Measurements from ENCODE around the gene ZNF408.

ZNF408 gene

DNA sequence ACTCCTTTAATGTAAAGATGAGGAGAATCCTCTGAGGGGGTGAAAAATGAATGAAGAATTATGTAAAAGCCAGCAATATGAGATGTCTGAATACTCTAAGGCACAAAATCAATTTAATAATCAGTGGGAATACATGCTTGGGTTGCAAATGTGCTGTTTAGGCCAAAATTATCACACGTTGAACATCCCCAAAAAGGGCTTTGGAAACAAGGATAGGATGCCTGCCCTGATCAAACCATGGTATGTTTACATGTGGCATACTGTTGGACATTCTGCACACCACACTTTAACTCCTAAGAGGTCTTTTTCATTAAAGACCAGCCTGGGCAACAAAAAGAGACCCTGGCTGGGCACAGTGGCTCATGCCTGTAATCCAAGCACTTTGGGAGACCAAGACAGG lies 44.5 kb downstream of the ZNF408 start:
- Mint-ChIP-seq H3K36me3 (peaks cover 11% of the 10 kb centered on the region), H3K27ac (no peak overlapping the region), H3K9me3 (no peaks in the 10 kb centered on the region), H3K4me3 (no peak overlapping the region), H3K27me3 (no peaks in the 10 kb centered on the region), H3K4me1 (no peaks in the 10 kb centered on the region)

DNA sequence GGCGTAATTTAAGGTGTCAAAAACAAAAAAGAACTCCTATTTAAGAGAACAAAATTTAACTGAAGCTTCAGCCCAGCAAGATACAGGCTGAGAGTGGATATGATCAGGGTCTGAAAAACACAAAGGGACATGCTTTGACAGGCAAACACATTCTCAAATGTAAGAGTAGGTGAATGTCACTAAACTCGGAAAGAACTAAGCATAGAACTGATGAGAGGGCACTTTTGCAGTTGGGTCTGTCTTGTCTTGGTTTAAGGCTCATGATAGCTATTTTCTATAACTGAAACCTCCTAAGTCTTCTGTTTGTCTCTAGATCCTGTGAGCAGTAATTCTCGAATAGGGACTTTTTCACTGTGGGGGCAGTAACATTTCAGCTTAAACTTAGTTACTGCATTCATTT lies 45.2 kb downstream of the ZNF408 start:
- no peaks in the 10 kb centered on the region for H3K9me3 Mint-ChIP-seq
- no peak overlapping the region for H3K27ac Mint-ChIP-seq
- no peaks in the 10 kb centered on the region for H3K4me1 Mint-ChIP-seq
- H3K27me3 Mint-ChIP-seq, result no peaks in the 10 kb centered on the region
- peaks cover 11% of the 10 kb centered on the region for H3K36me3 Mint-ChIP-seq
- H3K4me3 Mint-ChIP-seq, result no peak overlapping the region

DNA sequence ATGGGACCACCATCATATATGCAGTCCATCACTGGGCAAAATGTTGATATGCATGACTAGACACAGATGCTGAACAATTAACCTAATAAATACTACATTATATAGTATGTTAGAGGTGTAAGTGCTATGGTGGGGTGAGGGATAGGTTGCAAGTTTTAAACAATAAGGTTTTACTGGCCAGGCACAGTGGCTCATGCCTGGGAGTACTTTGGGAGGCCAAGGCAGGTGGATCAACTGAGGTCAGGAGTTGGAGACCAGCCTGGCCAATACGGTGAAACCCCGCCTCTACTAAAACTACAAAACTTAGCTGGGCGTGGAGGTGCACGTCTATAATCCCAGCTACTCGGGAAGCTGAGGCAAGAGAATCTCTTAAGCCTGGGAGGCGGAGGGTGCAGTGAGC lies 46.3 kb downstream of the ZNF408 start:
- H3K9me3 Mint-ChIP-seq, result no peaks in the 10 kb centered on the region
- no peaks in the 10 kb centered on the region for H3K27me3 Mint-ChIP-seq
- no peak overlapping the region for H3K27ac Mint-ChIP-seq
- peaks cover 11% of the 10 kb centered on the region for H3K36me3 Mint-ChIP-seq
- H3K4me1 Mint-ChIP-seq, result no peaks in the 10 kb centered on the region
- no peak overlapping the region for H3K4me3 Mint-ChIP-seq
